WI38 (cell line): ENCODE data around the gene MSL2.
"Not testable (repeated sequence)": the region's sequence is repeated elsewhere in the genome, so short reads cannot be mapped to it uniquely, and the experiment has no call there.

Experiments used
- H3K4me3 ChIP-seq: 2 replicates; pipeline ENCODE4 v1.5.1; 2011; ENCODE audit warnings: low read depth, mild to moderate bottlenecking, control low read depth, low read length
- CTCF ChIP-seq: IDR thresholded peaks from 2 replicates; pipeline ENCODE4 v1.5.1; 2012; ENCODE audit warnings: low read depth, mild to moderate bottlenecking, control low read depth, low read length

MSL2 gene

DNA sequence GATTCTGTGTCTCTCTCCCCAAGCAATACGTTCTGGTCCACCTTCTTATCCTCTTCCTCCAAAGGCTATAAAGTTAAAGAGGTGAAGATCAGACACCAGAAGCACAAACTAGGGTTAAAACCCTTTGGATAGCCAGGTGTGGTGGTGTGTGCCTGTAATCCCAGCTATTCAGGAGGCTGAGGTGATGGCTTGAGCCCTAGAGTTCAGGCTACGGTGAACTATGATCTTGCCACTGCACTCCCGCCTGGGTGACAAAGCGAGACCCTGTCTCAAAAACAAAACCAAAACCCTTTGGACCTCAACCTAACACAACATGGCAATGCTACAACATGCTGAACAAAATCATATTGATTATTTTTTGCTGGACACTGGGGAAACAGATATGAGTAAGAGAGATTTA, 43.2 kb downstream of the MSL2 start:
- no peak for TF ChIP-seq CTCF
- no peak overlapping the region for H3K4me3 ChIP-seq

GRCh38 chr3:136152176-136152843, 43.8 kb downstream of the MSL2 start:
- H3K4me3 ChIP-seq = no peak overlapping the region
- no peak for TF ChIP-seq CTCF

DNA sequence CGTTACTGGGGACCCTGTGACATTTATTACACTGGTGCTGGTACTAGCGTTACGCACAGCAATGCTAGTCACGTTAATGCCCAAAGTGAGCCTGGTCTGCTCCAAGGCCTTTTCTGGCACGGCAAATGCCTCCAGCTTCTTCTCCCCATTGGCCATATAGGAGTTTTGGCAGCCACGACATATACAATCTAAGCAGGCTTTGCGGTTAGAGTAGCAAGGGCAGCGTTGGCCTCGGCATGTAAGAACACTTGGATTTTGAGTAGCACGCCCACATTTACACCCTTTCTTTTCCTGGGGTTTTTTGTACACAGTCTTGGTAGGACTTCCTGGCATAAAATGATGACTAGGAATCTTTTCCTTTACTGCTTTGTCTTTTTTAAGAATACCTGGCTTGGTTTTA, 44.9 kb downstream of the MSL2 start:
- H3K4me3 ChIP-seq = no peak overlapping the region
- TF ChIP-seq CTCF = no peak

DNA sequence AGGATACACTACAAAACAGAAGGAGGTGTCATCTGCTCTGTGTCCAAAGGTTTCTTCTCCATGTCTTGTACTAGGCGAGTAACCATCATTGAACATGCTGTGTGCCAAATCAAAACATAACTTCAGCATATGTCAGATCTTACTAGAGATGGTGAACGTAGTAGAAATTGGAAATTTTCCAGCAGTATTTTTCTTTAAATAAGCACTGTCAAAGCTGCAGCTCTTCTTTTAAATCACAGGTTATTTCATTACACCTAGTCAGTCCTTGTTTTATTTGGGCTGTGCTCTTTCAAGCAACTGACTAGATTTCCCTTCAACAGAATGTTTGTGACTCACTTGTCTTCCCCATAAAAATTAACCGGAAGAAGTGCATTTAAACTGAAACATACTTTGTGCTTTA, 46.5 kb downstream of the MSL2 start:
- no peak overlapping the region for H3K4me3 ChIP-seq
- no peak for TF ChIP-seq CTCF

DNA sequence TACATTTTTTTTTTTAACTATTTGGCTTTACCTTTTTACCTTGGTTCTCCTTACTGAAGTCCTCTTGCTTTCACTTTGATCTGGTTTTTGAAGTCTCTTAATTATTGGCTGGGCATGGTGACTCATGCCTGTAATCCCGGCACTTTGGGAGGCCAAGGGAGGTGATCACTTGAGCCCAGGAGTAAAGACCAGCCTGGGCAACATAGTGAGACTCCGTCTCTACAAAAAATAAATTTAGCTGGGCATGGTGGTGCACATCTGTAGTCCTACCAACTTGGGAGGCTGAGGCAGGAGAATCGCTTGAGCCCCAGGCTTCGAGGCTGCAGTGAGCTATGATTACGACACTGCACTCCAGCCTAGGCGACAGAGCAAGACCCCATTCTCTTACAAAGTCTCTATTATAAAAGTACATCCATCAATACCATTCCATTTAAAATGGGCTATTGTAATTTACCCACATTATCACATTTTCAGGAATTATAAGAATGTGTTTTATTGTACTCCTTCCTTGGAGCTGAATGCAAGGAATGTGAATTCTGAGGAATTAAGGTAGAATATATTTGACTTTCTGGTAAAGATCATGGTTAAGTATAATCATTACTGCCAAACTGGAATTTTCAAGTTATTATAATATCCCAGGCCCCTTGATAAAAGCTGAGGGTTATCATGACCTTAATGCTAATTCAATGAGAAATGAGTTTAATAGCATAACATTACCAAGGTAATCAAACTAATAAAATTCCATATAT, 49.0 kb downstream of the MSL2 start:
- no peak for TF ChIP-seq CTCF
- no peak overlapping the region for H3K4me3 ChIP-seq

DNA sequence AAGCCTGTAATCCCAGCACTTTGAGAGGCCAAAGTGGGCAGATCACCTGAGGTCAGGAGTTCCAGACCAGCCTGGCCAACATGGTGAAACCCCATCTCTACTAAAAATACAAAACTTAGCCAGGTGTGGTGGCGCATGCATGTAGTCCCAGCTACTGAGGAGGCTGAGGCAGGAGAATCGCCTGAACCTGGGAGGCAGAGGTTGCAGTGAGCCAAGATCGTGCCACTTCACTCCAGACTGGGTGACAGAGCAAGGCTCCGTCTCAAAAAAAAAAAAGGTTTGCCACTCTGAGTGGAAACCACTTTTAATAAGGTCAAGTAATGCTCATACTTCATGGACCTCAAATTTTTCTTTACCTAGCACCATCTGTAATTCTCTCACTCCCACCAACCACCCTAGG, 51.7 kb downstream of the MSL2 start:
- H3K4me3 ChIP-seq = not testable (repeated sequence)

GRCh38 chr3:136142592-136142991, 53.5 kb downstream of the MSL2 start:
- no peak for TF ChIP-seq CTCF
- no peak overlapping the region for H3K4me3 ChIP-seq
